Ishikawa (cell line): ENCODE results near the gene PRELID2.

Source experiments
- CEBPB ChIP-seq: IDR thresholded peaks from 2 replicates; pipeline ENCODE4 v1.6.1; 2012
- CREB1 ChIP-seq: IDR thresholded peaks from 2 replicates; pipeline ENCODE4 v1.6.1; 2012; ENCODE audit warnings: low read depth
- EP300 ChIP-seq: IDR thresholded peaks from 2 replicates; pipeline ENCODE4 v1.6.1; 2012; ENCODE audit warnings: borderline replicate concordance
- RAD21 ChIP-seq: IDR thresholded peaks from 2 replicates; pipeline ENCODE4 v1.6.1; 2012; ENCODE audit warnings: low read depth
- REST ChIP-seq: IDR thresholded peaks from 2 replicates; pipeline ENCODE4 v1.6.1; 2012; ENCODE audit warnings: low read depth, mild to moderate bottlenecking
- TCF12 ChIP-seq: IDR thresholded peaks from 2 replicates; pipeline ENCODE4 v1.6.1; 2012; ENCODE audit warnings: low read depth
- USF1 ChIP-seq: IDR thresholded peaks from 2 replicates; pipeline ENCODE4 v1.6.1; 2012
- YY1 ChIP-seq: IDR thresholded peaks from 2 replicates; pipeline ENCODE4 v1.6.1; 2012; ENCODE audit warnings: low read depth
- TF ChIP-seq, protein P1 (sequence below): IDR thresholded peaks from 2 replicates; pipeline ENCODE4 v1.6.1; 2012

GRCh38 chr5:145750199-145750598 is 84.9 kb downstream of the PRELID2 start:
- TF ChIP-seq TCF12 (no peak), RAD21 (no peak), CEBPB (no peak), REST (no peak), EP300 (no peak), YY1 (no peak), CREB1 (no peak), USF1 (no peak)
- TF ChIP-seq, protein P1, sequence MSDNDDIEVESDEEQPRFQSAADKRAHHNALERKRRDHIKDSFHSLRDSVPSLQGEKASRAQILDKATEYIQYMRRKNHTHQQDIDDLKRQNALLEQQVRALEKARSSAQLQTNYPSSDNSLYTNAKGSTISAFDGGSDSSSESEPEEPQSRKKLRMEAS, result no peak
